ENCODE data around the gene LMBRD1. TPM values are rescaled to one million over a fixed set of nuclear protein-coding genes. Genes with fewer than 3 reads are reported as not detected.

LMBRD1 gene
- total RNA-seq, 1 donor, result 36.2 TPM

DNA sequence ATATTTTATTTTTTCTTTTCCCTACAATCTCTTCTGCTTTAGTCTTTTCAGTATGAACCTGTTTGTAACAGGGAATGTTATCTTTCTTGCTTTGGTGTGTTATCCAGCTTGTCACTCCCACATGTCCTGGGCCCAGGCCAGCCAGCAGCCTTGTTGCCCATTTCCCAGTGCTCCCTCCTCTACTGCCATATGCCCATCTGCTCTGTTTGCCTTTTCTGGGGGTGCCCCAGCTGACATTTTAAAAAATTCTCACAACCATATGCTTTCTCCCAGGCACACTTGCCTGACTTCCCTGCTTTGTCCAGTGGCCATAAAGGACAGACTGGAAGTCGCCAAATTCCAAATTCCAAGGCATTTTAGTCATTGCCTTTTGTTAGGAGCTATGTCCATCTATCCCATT lies 23.6 kb upstream of the LMBRD1 start:
- H2AFZ ChIP-seq (ENCODE audit: low read length), result no peak overlapping the region
- H3K27me3 ChIP-seq (ENCODE audit: insufficient read depth, low read length), result no peaks in the 10 kb centered on the region
- TF ChIP-seq, protein P1, sequence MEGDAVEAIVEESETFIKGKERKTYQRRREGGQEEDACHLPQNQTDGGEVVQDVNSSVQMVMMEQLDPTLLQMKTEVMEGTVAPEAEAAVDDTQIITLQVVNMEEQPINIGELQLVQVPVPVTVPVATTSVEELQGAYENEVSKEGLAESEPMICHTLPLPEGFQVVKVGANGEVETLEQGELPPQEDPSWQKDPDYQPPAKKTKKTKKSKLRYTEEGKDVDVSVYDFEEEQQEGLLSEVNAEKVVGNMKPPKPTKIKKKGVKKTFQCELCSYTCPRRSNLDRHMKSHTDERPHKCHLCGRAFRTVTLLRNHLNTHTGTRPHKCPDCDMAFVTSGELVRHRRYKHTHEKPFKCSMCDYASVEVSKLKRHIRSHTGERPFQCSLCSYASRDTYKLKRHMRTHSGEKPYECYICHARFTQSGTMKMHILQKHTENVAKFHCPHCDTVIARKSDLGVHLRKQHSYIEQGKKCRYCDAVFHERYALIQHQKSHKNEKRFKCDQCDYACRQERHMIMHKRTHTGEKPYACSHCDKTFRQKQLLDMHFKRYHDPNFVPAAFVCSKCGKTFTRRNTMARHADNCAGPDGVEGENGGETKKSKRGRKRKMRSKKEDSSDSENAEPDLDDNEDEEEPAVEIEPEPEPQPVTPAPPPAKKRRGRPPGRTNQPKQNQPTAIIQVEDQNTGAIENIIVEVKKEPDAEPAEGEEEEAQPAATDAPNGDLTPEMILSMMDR (IDR thresholded peaks at IDR 0.05; ENCODE audit: extremely low read depth, low read depth, low read length), result no peak
- H3K79me2 ChIP-seq (ENCODE audit: insufficient read depth, low read length), result no peaks in the 10 kb centered on the region
- H3K4me1 ChIP-seq (ENCODE audit: insufficient read depth, low read length), result no peaks in the 10 kb centered on the region
- DNase-seq (ENCODE audit: insufficient read length, low spot score, missing footprints), result no peak
- no peak overlapping the region for H3K4me2 ChIP-seq (ENCODE audit: insufficient read depth, low read length)
- no peaks in the 10 kb centered on the region for H3K9me3 ChIP-seq (ENCODE audit: low read depth, low read length)
- no peaks in the 10 kb centered on the region for H4K20me1 ChIP-seq (ENCODE audit: insufficient read depth, low read length)
- no peak overlapping the region for H3K4me3 ChIP-seq (ENCODE audit: insufficient read depth, low read length)
- H3K27ac ChIP-seq (ENCODE audit: low read depth, low read length), result no peak overlapping the region
- H3K36me3 ChIP-seq (ENCODE audit: insufficient read depth, low read length), result no peaks in the 10 kb centered on the region

GRCh38 chr6:69820018-69820417 lies 23.2 kb upstream of the LMBRD1 start:
- no peaks in the 10 kb centered on the region for H3K27me3 ChIP-seq (ENCODE audit: insufficient read depth, low read length)
- no peak overlapping the region for H3K4me3 ChIP-seq (ENCODE audit: insufficient read depth, low read length)
- no peaks in the 10 kb centered on the region for H4K20me1 ChIP-seq (ENCODE audit: insufficient read depth, low read length)
- DNase-seq (ENCODE audit: insufficient read length, low spot score, missing footprints), result no peak
- H2AFZ ChIP-seq (ENCODE audit: low read length), result no peak overlapping the region
- H3K9me3 ChIP-seq (ENCODE audit: low read depth, low read length), result no peaks in the 10 kb centered on the region
- no peaks in the 10 kb centered on the region for H3K79me2 ChIP-seq (ENCODE audit: insufficient read depth, low read length)
- H3K4me2 ChIP-seq (ENCODE audit: insufficient read depth, low read length), result no peak overlapping the region
- H3K27ac ChIP-seq (ENCODE audit: low read depth, low read length), result no peak overlapping the region
- TF ChIP-seq, protein P1 (IDR thresholded peaks at IDR 0.05; ENCODE audit: extremely low read depth, low read depth, low read length), result no peak
- H3K36me3 ChIP-seq (ENCODE audit: insufficient read depth, low read length), result no peaks in the 10 kb centered on the region
- H3K4me1 ChIP-seq (ENCODE audit: insufficient read depth, low read length), result no peaks in the 10 kb centered on the region

GRCh38 chr6:69819138-69819537 lies 22.3 kb upstream of the LMBRD1 start:
- no peaks in the 10 kb centered on the region for H3K4me1 ChIP-seq (ENCODE audit: insufficient read depth, low read length)
- H3K4me2 ChIP-seq (ENCODE audit: insufficient read depth, low read length), result no peak overlapping the region
- no peak for DNase-seq (ENCODE audit: insufficient read length, low spot score, missing footprints)
- no peak overlapping the region for H3K27ac ChIP-seq (ENCODE audit: low read depth, low read length)
- H3K4me3 ChIP-seq (ENCODE audit: insufficient read depth, low read length), result no peak overlapping the region
- no peaks in the 10 kb centered on the region for H3K36me3 ChIP-seq (ENCODE audit: insufficient read depth, low read length)
- H2AFZ ChIP-seq (ENCODE audit: low read length), result no peak overlapping the region
- TF ChIP-seq, protein P1 (IDR thresholded peaks at IDR 0.05; ENCODE audit: extremely low read depth, low read depth, low read length), result no peak
- H3K79me2 ChIP-seq (ENCODE audit: insufficient read depth, low read length), result no peaks in the 10 kb centered on the region
- H4K20me1 ChIP-seq (ENCODE audit: insufficient read depth, low read length), result no peaks in the 10 kb centered on the region
- H3K27me3 ChIP-seq (ENCODE audit: insufficient read depth, low read length), result no peaks in the 10 kb centered on the region
- H3K9me3 ChIP-seq (ENCODE audit: low read depth, low read length), result no peaks in the 10 kb centered on the region

DNA sequence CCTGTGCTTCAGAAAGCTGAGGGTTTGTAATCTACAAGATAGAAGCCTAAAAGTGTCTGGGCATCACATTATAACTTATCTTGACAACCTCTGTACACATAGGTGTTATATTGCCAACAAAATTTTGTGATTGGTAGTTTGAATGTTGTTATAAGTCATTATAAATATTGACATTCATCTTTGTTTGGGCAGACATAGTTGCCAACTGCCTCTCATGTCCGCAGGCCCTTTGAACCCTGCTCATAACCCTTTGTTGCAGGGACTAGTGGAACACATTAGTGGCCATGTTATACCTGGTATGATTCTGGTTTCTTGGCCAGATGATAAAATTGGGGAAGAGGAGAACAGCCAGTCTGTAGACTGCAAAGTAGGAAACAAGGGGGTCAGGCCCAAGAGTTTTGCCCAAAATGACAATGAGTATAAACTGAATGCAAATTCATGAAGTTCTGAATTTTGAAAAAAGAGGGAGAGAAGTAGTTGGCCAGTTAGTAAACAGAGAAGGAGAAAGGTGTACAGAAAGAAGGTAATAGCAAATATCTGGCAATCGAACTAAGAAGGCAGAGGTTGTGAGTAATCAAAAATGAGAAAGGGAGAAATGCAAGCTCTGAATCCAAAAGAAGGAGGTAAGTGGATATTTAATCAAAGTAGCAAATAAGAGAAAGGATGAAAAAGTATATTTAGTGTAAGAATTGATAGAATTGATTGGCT lies 21.6 kb upstream of the LMBRD1 start:
- H3K9me3 ChIP-seq (ENCODE audit: low read depth, low read length), result no peaks in the 10 kb centered on the region
- H2AFZ ChIP-seq (ENCODE audit: low read length), result no peak overlapping the region
- H3K27me3 ChIP-seq (ENCODE audit: insufficient read depth, low read length), result no peaks in the 10 kb centered on the region
- H4K20me1 ChIP-seq (ENCODE audit: insufficient read depth, low read length), result no peaks in the 10 kb centered on the region
- no peak overlapping the region for H3K27ac ChIP-seq (ENCODE audit: low read depth, low read length)
- DNase-seq (ENCODE audit: insufficient read length, low spot score, missing footprints), result no peak
- no peak overlapping the region for H3K4me3 ChIP-seq (ENCODE audit: insufficient read depth, low read length)
- H3K4me2 ChIP-seq (ENCODE audit: insufficient read depth, low read length), result no peak overlapping the region
- TF ChIP-seq, protein P1 (IDR thresholded peaks at IDR 0.05; ENCODE audit: extremely low read depth, low read depth, low read length), result no peak
- H3K79me2 ChIP-seq (ENCODE audit: insufficient read depth, low read length), result no peaks in the 10 kb centered on the region
- H3K4me1 ChIP-seq (ENCODE audit: insufficient read depth, low read length), result no peaks in the 10 kb centered on the region
- no peaks in the 10 kb centered on the region for H3K36me3 ChIP-seq (ENCODE audit: insufficient read depth, low read length)

Measured in osteoblast (primary cell).